Measurements from ENCODE around the gene NRDC.

DNA sequence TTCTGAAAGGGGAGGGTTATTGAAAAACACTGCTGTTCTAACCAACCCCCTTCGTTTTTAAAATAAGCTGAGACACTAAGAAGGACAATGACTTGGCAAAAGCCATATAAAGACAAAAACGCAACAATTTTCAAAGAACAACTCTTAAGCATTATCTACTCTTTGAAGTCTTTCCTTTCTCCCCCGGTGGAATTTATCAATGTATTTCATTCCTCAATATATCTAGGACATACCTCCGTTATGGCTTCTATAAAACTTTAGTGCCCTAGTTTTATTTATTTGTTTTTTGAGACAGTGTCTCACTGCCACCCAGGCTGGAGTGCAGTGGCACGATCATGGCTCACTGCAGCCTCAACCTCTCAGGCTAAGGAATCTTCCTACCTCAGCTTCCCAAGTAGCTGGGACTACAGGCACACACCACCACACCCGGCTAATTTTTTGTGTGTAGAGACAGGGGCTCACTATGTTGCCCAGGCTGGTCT is 3.2 kb downstream of the NRDC start:
- no peak for TF ChIP-seq POLR2AphosphoS5 (IDR thresholded peaks at IDR 0.05; ENCODE audit: borderline replicate concordance, low read depth, low read length)
- no peak for TF ChIP-seq EZH2 (IDR thresholded peaks at IDR 0.05)

Measured in SK-N-MC (cell line).